Endodermal cell (in vitro differentiated cells): Measurements from ENCODE around the gene PTGER3. TPM values are rescaled to one million over a fixed set of nuclear protein-coding genes. Genes with fewer than 3 reads are reported as not detected.

ENCODE experiments used
- DNase-seq: peaks from one replicate; pipeline ENCODE4 v3.0.0-alpha.2; 2017
- H3K27ac ChIP-seq: 2 replicates; pipeline ENCODE4 v1.5.1; 2013; ENCODE audit warnings: mild to moderate bottlenecking, low read depth, low read length, moderate library complexity
- H3K27me3 ChIP-seq: 2 replicates; pipeline ENCODE4 v1.6.1; 2013; ENCODE audit warnings: mild to moderate bottlenecking, low read length, moderate library complexity; ENCODE audit not compliant: insufficient read depth, control insufficient read depth, poor library complexity, severe bottlenecking
- H3K36me3 ChIP-seq: 2 replicates; pipeline ENCODE4 v1.7.0; 2013; ENCODE audit warnings: mild to moderate bottlenecking, low read length, moderate library complexity; ENCODE audit not compliant: control insufficient read depth, insufficient read depth
- H3K4me1 ChIP-seq: one replicate; pipeline ENCODE4 v1.7.0; 2013; ENCODE audit warnings: low read length; ENCODE audit not compliant: control insufficient read depth, insufficient read depth
- H3K4me3 ChIP-seq: 2 replicates; pipeline ENCODE4 v1.5.1; 2013; ENCODE audit warnings: mild to moderate bottlenecking, low read length, moderate library complexity
- H3K9ac ChIP-seq: 2 replicates; pipeline ENCODE4 v1.6.1; 2013; ENCODE audit warnings: mild to moderate bottlenecking, low read length, moderate library complexity; ENCODE audit not compliant: poor library complexity, severe bottlenecking; ENCODE audit errors: extremely low read depth
- H3K9me3 ChIP-seq: 2 replicates; pipeline ENCODE4 v1.6.1; 2013; ENCODE audit warnings: mild to moderate bottlenecking, low read length, moderate library complexity; ENCODE audit not compliant: control insufficient read depth
- H3K27ac Mint-ChIP-seq: 2 replicates; pipeline ENCODE4 v1.8.0; 2020; ENCODE audit warnings: mixed read lengths
- H3K27me3 Mint-ChIP-seq: 2 replicates; pipeline ENCODE4 v1.8.0; 2021; ENCODE audit warnings: mild to moderate bottlenecking, mixed read lengths; ENCODE audit not compliant: insufficient read depth
- H3K36me3 Mint-ChIP-seq: 2 replicates; pipeline ENCODE4 v1.8.0; 2020; ENCODE audit warnings: low read depth, mixed read lengths
- H3K4me1 Mint-ChIP-seq: 2 replicates; pipeline ENCODE4 v1.8.0; 2020; ENCODE audit warnings: mixed read lengths
- H3K4me3 Mint-ChIP-seq: 2 replicates; pipeline ENCODE4 v1.8.0; 2020; ENCODE audit warnings: mild to moderate bottlenecking, moderate library complexity, mixed read lengths
- H3K9me3 Mint-ChIP-seq: 2 replicates; pipeline ENCODE4 v1.8.0; 2020; ENCODE audit warnings: mild to moderate bottlenecking, mixed read lengths
- CTCF ChIP-seq: fragments of 200-600 bp; sonication (generic); conservative IDR thresholded peaks from 2 replicates; pipeline ENCODE4 v1.5.0; 2021; ENCODE audit warnings: antibody characterized with exemption, mild to moderate bottlenecking
- WGBS, 2 experiments: methylation state at CpG; one replicate each; pipeline versions ENCODE4 v1.1.5 to v1.1.7; 2013; ENCODE audit warnings: missing lambda C conversion rate in 2 of 2, mixed read lengths in 1 of 2; ENCODE audit not compliant: insufficient coverage in 1 of 2, insufficient read length in 1 of 2; 5-methylcytosine and 5-hydroxymethylcytosine counted together
- total RNA-seq, 2 donors: library from RNA; stranded (reverse); fragmentation: NEBNext Ultra II Directional in 1 of 2; extraction: Animal tissue kit (Norgen Biotek cat#: 25700) in 1 of 2; gene quantifications; 2 replicates in 1 of 2; 3 replicates in 1 of 2; pipeline ENCODE4 v1.2.1, GENCODE V29; 2021

The PTGER3 gene
- total RNA-seq, 2 donors from 2014 or later: 0.13 to 0.18 TPM

- no peak overlapping the region for H3K27ac Mint-ChIP-seq
- no peak for DNase-seq
- H3K9ac ChIP-seq: no peak overlapping the region
- H3K9me3 ChIP-seq: no peaks in the 10 kb centered on the region
- no peak overlapping the region for H3K4me3 Mint-ChIP-seq
- H3K9me3 Mint-ChIP-seq: no peaks in the 10 kb centered on the region
- no peaks in the 10 kb centered on the region for H3K4me1 Mint-ChIP-seq
- TF ChIP-seq CTCF: peak; percentile 36
- H3K27ac ChIP-seq: no peak overlapping the region
- H3K4me3 ChIP-seq: no peak overlapping the region
- no peaks in the 10 kb centered on the region for H3K36me3 ChIP-seq
- H3K27me3 ChIP-seq: no peaks in the 10 kb centered on the region
- no peaks in the 10 kb centered on the region for H3K36me3 Mint-ChIP-seq
- WGBS, 2 experiments: 67 to 77% methylated on average over 2 of the region's 4 CpGs
- no peaks in the 10 kb centered on the region for H3K4me1 ChIP-seq
- no peaks in the 10 kb centered on the region for H3K27me3 Mint-ChIP-seq
These were observed 77.2 kb downstream of the PTGER3 start for GRCh38 chr1:70970407-70970806.

GRCh38 chr1:70966018-70966638, 81.5 kb downstream of the PTGER3 start:
- Histone ChIP-seq H3K4me1 (no peaks in the 10 kb centered on the region), H3K36me3 (no peaks in the 10 kb centered on the region), H3K27ac (no peak overlapping the region), H3K9me3 (no peaks in the 10 kb centered on the region), H3K27me3 (no peaks in the 10 kb centered on the region), H3K4me3 (no peak overlapping the region), H3K9ac (no peak overlapping the region)
- Mint-ChIP-seq H3K4me1 (no peaks in the 10 kb centered on the region), H3K27me3 (no peaks in the 10 kb centered on the region), H3K27ac (no peak overlapping the region), H3K9me3 (no peaks in the 10 kb centered on the region), H3K36me3 (no peaks in the 10 kb centered on the region), H3K4me3 (no peak overlapping the region)
- 86% methylated on average over 1 of the region's 2 CpGs; no CpG with 5 or more reads in 1 of the 2 experiments for WGBS, 2 experiments
- DNase-seq: no peak
- peak; percentile 67 for TF ChIP-seq CTCF

GRCh38 chr1:70963374-70963773, 84.2 kb downstream of the PTGER3 start:
- H3K4me1 ChIP-seq: no peaks in the 10 kb centered on the region
- no peak overlapping the region for H3K9ac ChIP-seq
- no peaks in the 10 kb centered on the region for H3K4me1 Mint-ChIP-seq
- H3K27ac ChIP-seq: no peak overlapping the region
- peak; percentile 49 for DNase-seq
- H3K27ac Mint-ChIP-seq: no peak overlapping the region
- TF ChIP-seq CTCF: peak; percentile 57
- 87 to 95% methylated on average over 3 to 6 of the region's 6 CpGs for WGBS, 2 experiments
- no peak overlapping the region for H3K4me3 ChIP-seq
- no peaks in the 10 kb centered on the region for H3K36me3 Mint-ChIP-seq
- no peaks in the 10 kb centered on the region for H3K9me3 ChIP-seq
- no peaks in the 10 kb centered on the region for H3K27me3 ChIP-seq
- no peaks in the 10 kb centered on the region for H3K9me3 Mint-ChIP-seq
- no peaks in the 10 kb centered on the region for H3K36me3 ChIP-seq
- no peak overlapping the region for H3K4me3 Mint-ChIP-seq
- H3K27me3 Mint-ChIP-seq: no peaks in the 10 kb centered on the region
